Mucosa of gallbladder (tissue), 1 donor: ENCODE results near the gene TTC13. TPM values are rescaled to one million over a fixed set of nuclear protein-coding genes. Genes with fewer than 3 reads are reported as not detected.

ENCODE experiments used
- DNase-seq: peaks from one replicate; pipeline ENCODE4 v3.0.0-alpha.2; 2020; ENCODE audit warnings: low spot score
- total RNA-seq: library from RNA; stranded (reverse); gene quantifications from one replicate; pipeline ENCODE4 v1.2.1, GENCODE V29; 2021
- donor health status: DM: no; HTN: no; CAD: no.

The TTC13 gene
- total RNA-seq, 1 donor from 2014 or later, result 18.4 TPM

GRCh38 chr1:230907472-230908205 lies 71.0 kb downstream of the TTC13 start:
- no peak for DNase-seq

DNA sequence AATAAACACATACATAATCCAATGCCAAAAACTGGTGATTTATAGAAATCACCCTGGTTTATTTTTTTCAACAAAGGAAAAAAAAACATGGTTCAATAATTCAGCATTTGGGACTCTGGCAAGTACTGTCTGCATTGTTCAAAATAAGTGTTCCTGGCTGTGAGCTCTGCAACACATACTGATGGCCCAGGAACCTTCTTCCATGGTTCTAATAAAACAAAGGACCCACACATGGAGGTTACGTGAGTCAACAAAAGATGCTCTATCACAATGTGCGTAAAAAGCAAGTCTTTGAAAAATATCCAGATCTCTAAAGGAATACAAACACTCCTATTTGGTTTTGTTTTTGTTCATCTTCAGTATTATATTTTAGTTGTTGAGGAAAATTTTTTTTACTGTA lies 72.4 kb downstream of the TTC13 start:
- DNase-seq, result no peak

- DNase-seq, result no peak
Measured at GRCh38 chr1:230905733-230906132, 72.9 kb downstream of the TTC13 start.

DNA sequence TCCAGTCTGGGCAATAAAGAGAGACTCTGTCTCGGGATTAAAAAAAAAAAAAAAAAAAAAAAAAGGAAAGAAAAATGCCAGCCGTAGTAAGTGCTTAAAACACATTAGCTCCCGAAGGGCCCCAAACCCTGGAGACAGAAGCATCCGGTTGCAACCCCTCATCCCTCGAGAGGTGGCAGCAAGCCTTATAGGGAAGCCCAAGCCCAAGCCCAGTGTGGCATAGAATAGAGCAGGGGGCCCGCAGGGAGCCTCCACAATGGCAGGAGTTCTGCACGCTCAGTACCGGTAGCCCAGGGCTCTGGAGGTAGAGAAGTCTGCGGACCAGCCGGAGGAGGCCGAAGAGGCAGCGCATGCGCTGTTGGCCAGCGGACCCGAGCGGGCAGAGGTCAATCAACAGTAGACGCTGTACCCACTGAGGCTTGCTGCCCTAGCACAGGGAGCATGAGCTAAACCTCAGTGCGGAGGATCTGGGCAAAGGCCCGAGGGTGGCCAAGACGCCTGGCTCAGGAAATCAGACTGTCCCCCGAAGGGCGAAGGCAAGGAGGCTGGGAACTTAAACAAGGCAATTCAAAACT lies 76.2 kb downstream of the TTC13 start:
- no peak for DNase-seq

DNA sequence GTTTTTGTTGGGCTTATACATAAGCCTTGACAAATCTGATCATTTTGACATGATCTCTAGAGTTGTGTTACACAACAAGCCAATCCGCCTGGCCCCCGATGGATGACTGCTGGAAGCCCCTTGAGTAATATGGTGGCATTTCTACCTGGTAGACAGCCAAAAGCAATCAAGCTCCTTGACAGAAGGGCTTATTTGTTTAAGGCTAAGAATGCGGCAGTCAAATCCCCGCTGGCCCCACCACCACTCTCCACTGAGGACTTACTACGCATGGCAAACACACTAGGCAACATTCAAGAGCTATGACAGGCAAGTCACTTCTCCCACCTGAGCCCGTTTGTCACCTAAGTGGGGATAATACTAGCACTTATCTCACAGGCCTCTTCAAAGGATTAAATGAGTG lies 77.0 kb downstream of the TTC13 start:
- DNase-seq, result no peak

DNA sequence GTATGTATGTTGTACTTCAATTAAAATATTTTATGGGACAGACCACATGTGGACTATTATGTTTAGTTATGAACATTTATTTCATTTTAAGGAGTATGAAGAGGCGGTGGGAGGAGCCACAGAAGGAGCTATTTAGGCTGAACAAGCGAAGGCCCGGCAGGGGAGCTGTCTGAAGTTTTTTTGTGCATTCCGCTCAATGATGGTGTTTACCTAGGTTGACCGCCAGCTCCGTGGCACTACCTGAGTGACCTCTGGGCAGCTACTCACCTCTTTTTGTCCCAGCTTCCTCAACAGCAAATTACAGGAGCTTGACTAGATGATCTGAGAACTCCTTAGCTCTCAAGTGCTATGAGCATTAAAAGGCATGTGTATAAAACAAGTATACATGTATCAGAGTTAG lies 77.7 kb downstream of the TTC13 start:
- no peak for DNase-seq

DNA sequence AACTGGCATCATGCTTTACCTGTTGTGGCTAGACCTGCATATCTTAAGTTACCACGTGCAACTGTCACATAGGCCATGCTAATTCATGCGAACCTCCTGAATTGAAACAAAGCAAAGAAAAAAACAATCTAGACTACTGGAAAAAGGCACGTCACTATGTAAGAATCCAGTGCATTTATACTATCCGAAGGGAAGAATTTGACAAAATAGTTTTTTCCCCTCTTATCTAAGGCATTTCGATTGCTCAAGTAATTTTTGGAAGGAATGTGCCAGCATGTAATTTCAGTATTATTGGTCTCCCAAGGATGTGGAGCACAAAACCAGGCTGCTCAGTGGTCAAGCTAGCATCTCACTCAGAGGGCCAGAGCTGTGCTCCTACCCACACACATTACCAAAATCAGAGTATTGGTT lies 78.8 kb downstream of the TTC13 start:
- DNase-seq, result no peak

DNA sequence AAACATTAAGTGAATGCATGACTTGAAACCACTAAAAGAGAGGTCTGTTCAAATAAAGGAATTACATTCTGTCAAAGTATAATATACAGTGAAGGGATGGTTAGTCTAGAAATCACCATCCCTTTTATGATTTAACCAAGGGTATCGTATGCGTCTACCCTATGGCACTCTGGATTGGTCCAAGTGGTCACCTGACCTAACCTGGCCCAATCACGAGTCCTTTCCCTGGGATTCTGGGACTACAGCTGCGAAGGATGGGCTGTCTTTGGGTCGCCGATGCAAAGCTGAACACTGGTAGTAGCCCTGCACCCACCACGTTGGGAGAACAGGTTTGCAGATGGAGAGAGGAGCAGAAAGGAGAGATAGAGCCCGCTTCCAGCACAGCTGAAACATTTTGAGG lies 79.9 kb downstream of the TTC13 start:
- DNase-seq, result no peak

GRCh38 chr1:230898144-230898543 lies 80.5 kb downstream of the TTC13 start:
- DNase-seq, result no peak

- DNase-seq, result no peak
Measured at GRCh38 chr1:230896779-230897178, 81.9 kb downstream of the TTC13 start.

GRCh38 chr1:230895452-230895851 lies 83.2 kb downstream of the TTC13 start:
- no peak for DNase-seq

DNA sequence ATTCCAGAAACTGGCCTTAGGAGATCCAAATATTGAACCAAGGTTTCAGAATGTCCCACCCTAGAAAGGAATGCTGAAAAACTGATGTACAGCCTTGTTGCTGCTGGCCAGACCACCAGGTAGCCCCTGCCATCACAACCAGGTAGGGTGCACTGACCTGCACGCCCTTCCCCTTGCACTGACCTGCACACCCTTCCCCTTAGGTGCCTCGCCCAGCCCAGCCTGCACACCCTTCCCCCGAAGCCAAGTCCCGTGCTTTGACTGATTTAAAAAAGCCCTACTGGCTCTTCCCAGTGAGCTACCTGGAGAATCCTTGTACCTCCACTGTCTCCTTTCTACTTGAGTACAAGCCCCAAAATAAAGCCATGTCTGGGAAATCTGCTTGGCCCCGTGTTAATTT lies 84.0 kb downstream of the TTC13 start:
- no peak for DNase-seq

DNA sequence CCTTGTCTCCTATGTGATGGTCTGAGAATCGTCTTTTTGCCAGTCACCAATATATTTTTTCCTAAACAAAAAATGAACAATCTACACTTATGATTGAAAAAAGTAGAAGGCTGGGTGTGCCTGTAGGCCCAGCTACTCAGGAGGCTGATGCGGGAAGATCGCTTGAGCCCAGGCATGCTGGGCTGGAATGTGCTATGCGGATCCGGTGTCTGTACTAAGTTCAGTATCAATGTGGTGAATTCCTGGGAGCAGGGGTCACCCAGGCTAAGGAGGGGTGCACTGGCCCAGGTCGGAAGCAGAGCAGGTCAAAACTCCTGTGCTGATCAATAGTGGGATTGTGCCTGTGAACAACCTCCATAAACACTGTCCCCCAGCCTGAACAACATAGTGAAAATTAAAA lies 84.6 kb downstream of the TTC13 start:
- no peak for DNase-seq

- DNase-seq, result no peak
Measured at GRCh38 chr1:230892018-230892491, 86.6 kb downstream of the TTC13 start.

DNA sequence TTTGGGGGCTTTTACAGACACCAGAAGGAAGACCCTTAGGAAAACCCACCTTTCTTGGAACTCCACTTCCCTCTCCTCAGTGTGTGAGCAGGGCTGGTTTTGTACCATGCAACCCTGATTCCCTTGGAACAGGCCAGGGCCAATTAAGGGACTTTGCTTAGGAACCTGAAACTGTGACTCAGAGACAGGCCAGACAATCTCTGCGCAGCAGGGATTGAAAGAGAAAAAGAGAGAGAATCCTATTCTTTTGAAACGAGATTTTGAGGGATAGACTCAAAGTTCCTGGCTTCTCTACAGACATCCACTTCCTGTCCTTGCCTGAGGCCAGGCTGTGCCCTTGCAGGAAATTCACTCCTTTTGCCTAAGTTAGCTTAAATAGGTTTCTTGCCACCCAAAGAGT lies 87.2 kb downstream of the TTC13 start:
- no peak for DNase-seq

- DNase-seq, result no peak
Measured at GRCh38 chr1:230884646-230885045, 94.0 kb downstream of the TTC13 start.

GRCh38 chr1:230883967-230884366 lies 94.7 kb downstream of the TTC13 start:
- DNase-seq, result no peak

DNA sequence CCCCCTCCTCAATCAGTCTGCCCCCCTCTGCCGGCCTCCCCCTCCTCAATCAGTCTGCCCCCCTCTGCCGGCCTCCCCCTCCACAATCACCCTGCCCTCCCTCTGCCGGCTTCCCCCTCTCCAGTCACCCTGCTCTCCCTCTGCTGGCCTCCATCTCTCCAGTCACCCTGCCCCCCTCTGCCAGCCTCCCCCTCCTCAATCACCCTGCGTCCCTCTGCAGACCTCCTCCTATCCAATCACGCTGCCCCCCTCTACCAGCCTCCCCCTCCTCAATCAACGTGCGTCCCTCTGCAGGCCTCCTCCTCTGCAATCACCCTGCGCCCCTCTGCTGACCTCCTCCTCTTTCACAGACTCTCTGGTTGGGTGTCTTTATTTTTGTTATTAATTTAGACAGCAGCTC lies 98.9 kb downstream of the TTC13 start:
- no peak for DNase-seq

GRCh38 chr1:230878591-230878990 lies 100.1 kb downstream of the TTC13 start:
- peak; percentile 44 for DNase-seq

DNA sequence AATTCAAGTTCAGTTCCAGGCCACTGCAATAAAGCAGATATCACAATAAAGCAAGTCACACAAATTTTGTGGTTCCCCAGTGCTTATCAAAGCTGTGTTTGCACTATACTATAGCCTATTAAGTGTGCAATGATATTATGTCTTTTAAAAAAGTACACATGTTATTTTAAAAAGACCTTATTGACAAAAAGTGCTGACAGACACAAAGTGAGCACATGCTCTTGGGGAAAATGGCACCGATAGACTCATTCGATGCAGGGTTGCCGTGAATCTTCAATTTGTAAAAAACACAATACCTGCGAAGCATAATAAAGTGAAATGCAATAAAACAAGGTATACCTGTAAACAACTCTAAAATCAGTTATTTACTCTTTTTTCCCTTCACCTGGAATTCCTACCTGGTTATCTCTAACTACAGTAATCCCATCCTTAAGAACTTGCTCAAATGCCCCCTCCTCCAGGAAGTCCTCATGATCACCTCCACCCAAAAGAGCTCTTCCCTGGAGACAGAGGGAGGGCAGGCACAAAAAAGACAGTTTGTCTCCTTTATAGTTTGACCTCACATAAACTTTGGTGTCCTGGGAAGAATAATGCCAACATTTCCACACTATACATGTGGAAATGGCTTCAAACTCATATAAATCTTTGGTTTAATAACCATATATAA lies 100.6 kb downstream of the TTC13 start:
- no peak for DNase-seq

- DNase-seq, result no peak
Measured at GRCh38 chr1:230877146-230877923, 101.3 kb downstream of the TTC13 start.

DNA sequence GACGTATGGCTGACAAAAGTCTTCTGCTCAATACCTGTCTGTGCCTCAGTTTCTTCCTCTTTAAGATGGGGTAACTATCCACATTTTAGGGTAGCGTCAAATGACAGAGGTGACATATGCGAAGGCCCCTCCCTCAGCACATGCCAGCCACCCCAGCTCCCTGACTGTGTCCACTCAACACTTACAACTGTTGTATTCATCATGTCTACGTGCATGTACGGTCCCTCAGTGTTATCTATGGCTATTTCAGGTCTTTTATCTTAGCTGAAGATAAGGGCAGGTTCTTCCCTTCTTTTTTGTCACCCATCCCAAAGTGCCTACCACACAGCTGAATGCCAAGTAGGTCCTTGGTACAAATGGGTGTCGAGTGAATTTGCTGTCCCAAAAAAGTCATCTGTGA lies 102.0 kb downstream of the TTC13 start:
- DNase-seq, result no peak
